Neural progenitor cell (in vitro differentiated cells): ENCODE measurements around the gene ZNRF1. TPM values are rescaled to one million over a fixed set of nuclear protein-coding genes. Genes with fewer than 3 reads are reported as not detected.

Source experiments
- DNase-seq: peaks from one replicate; pipeline ENCODE4 v3.0.0-alpha.2; 2016; ENCODE audit warnings: low spot score
- H2AFZ ChIP-seq: fragments of 200-600 bp; sonication (generic); replicated peaks from 2 replicates; pipeline ENCODE4 v1.6.1; 2016; ENCODE audit warnings: antibody characterized with exemption
- H3F3A ChIP-seq: fragments of 200-600 bp; sonication (generic); 2 replicates; pipeline ENCODE4 v1.6.1; 2016; ENCODE audit warnings: antibody characterized with exemption, low read depth
- H3K27ac ChIP-seq: fragments of 200-600 bp; sonication (generic); 2 replicates; pipeline ENCODE4 v1.5.1; 2016; ENCODE audit warnings: mild to moderate bottlenecking
- H3K27me3 ChIP-seq: fragments of 200-600 bp; sonication (generic); 2 replicates; pipeline ENCODE4 v1.6.1; 2016; ENCODE audit warnings: mild to moderate bottlenecking, moderate library complexity
- H3K36me3 ChIP-seq: fragments of 200-600 bp; sonication (generic); 2 replicates; pipeline ENCODE4 v1.5.1; 2016
- H3K4me1 ChIP-seq: fragments of 200-600 bp; sonication (generic); 2 replicates; pipeline ENCODE4 v1.6.1; 2016; ENCODE audit warnings: mixed run types
- H3K4me2 ChIP-seq: fragments of 200-600 bp; sonication (generic); 2 replicates; pipeline ENCODE4 v1.6.1; 2016
- H3K4me3 ChIP-seq: fragments of 200-600 bp; sonication (generic); 2 replicates; pipeline ENCODE4 v1.5.1; 2016
- H3K79me2 ChIP-seq: fragments of 200-600 bp; sonication (generic); 2 replicates; pipeline ENCODE4 v1.6.1; 2016; ENCODE audit warnings: low read depth
- H3K9ac ChIP-seq: fragments of 200-600 bp; sonication (generic); 2 replicates; pipeline ENCODE4 v1.6.1; 2016
- H3K9me3 ChIP-seq: fragments of 200-600 bp; sonication (generic); 2 replicates; pipeline ENCODE4 v1.5.1; 2016; ENCODE audit warnings: low read depth
- H4K20me1 ChIP-seq: fragments of 200-600 bp; sonication (generic); 2 replicates; pipeline ENCODE4 v1.6.1; 2016; ENCODE audit warnings: low read depth
- H3K27ac Mint-ChIP-seq: 3 replicates; pipeline ENCODE4 v1.8.0; 2021; ENCODE audit warnings: mixed read lengths
- H3K27me3 Mint-ChIP-seq: 2 replicates; pipeline ENCODE4 v1.8.0; 2022; ENCODE audit warnings: low read depth, mild to moderate bottlenecking, inconsistent platforms, moderate library complexity, mixed read lengths; ENCODE audit not compliant: insufficient read depth
- H3K36me3 Mint-ChIP-seq: 3 replicates; pipeline ENCODE4 v1.8.0; 2021; ENCODE audit warnings: mixed read lengths
- H3K4me1 Mint-ChIP-seq: 3 replicates; pipeline ENCODE4 v1.8.0; 2021; ENCODE audit warnings: mixed read lengths
- H3K4me3 Mint-ChIP-seq: 3 replicates; pipeline ENCODE4 v1.8.0; 2021; ENCODE audit warnings: mild to moderate bottlenecking, moderate library complexity, mixed read lengths
- H3K9me3 Mint-ChIP-seq: 3 replicates; pipeline ENCODE4 v1.8.0; 2020; ENCODE audit warnings: mixed read lengths
- CTCF ChIP-seq: fragments of 200-600 bp; sonication (generic); IDR thresholded peaks from 2 replicates; pipeline ENCODE4 v1.5.1; 2017; ENCODE audit warnings: antibody characterized with exemption, mild to moderate bottlenecking
- EZH2 ChIP-seq: fragments of 200-600 bp; sonication (generic); IDR thresholded peaks from 2 replicates; pipeline ENCODE4 v1.6.1; 2017; ENCODE audit warnings: antibody characterized with exemption, mild to moderate bottlenecking, moderate library complexity
- EZH2phosphoT487 ChIP-seq: fragments of 200-600 bp; sonication (generic); IDR thresholded peaks from 2 replicates; pipeline ENCODE4 v1.6.1; 2017; ENCODE audit warnings: antibody characterized with exemption
- total RNA-seq: library from RNA; depleted of rRNA; stranded (reverse); fragments of >200 nt; gene quantifications from 2 replicates; pipeline ENCODE4 v1.2.3, GENCODE V29; 2015; ENCODE audit warnings: low replicate concordance

The ZNRF1 gene
- total RNA-seq, 1 donor from 2014 or later = 9.3 TPM

GRCh38 chr16:75079346-75079926 is 80.6 kb downstream of the ZNRF1 start:
- Histone ChIP-seq H2AFZ (no peak overlapping the region), H3K36me3 (no peaks in the 10 kb centered on the region), H3K27ac (no peak overlapping the region), H3K27me3 (no peaks in the 10 kb centered on the region), H3K4me1 (no peaks in the 10 kb centered on the region), H3K9ac (no peak overlapping the region), H3K4me3 (no peak overlapping the region), H3K4me2 (no peak overlapping the region), H4K20me1 (peaks cover 27% of the 10 kb centered on the region), H3K9me3 (no peaks in the 10 kb centered on the region), H3K79me2 (peaks cover 95% of the 10 kb centered on the region), H3F3A (no peaks in the 10 kb centered on the region)
- Mint-ChIP-seq H3K4me1 (peaks cover 8% of the 10 kb centered on the region), H3K27me3 (peaks cover 3% of the 10 kb centered on the region), H3K36me3 (peaks cover 18% of the 10 kb centered on the region), H3K4me3 (no peak overlapping the region), H3K9me3 (peaks cover 16% of the 10 kb centered on the region), H3K27ac (no peak overlapping the region)
- TF ChIP-seq CTCF = no peak
- no peak for DNase-seq

- Histone ChIP-seq H3K4me2 (no peak overlapping the region), H3K4me3 (no peak overlapping the region), H3F3A (no peaks in the 10 kb centered on the region), H3K4me1 (no peaks in the 10 kb centered on the region), H3K27me3 (no peaks in the 10 kb centered on the region), H3K9ac (no peak overlapping the region), H3K79me2 (peaks cover 94% of the 10 kb centered on the region), H3K9me3 (no peaks in the 10 kb centered on the region), H2AFZ (no peak overlapping the region), H4K20me1 (peaks cover 30% of the 10 kb centered on the region), H3K27ac (no peak overlapping the region), H3K36me3 (no peaks in the 10 kb centered on the region)
- TF ChIP-seq EZH2 (no peak), CTCF (no peak), EZH2phosphoT487 (no peak)
- no peak overlapping the region for H3K4me3 Mint-ChIP-seq
- H3K27me3 Mint-ChIP-seq = peaks cover 3% of the 10 kb centered on the region
- H3K36me3 Mint-ChIP-seq = peaks cover 24% of the 10 kb centered on the region
- peak overlapping the region; percentile 62 for H3K27ac Mint-ChIP-seq
- H3K9me3 Mint-ChIP-seq = peaks cover 16% of the 10 kb centered on the region
- H3K4me1 Mint-ChIP-seq = peaks cover 6% of the 10 kb centered on the region
- no peak for DNase-seq
Observed at GRCh38 chr16:75080205-75081029, 81.6 kb downstream of the ZNRF1 start.

GRCh38 chr16:75081179-75081859 is 82.5 kb downstream of the ZNRF1 start:
- Histone ChIP-seq H3K4me1 (no peaks in the 10 kb centered on the region), H3K79me2 (peaks cover 94% of the 10 kb centered on the region), H3K4me2 (no peak overlapping the region), H3K27ac (no peak overlapping the region), H3K9ac (no peak overlapping the region), H3K36me3 (no peaks in the 10 kb centered on the region), H3K27me3 (no peaks in the 10 kb centered on the region), H3K4me3 (no peak overlapping the region), H3F3A (no peaks in the 10 kb centered on the region), H2AFZ (no peak overlapping the region), H3K9me3 (no peaks in the 10 kb centered on the region), H4K20me1 (peaks cover 35% of the 10 kb centered on the region)
- Mint-ChIP-seq H3K9me3 (peaks cover 14% of the 10 kb centered on the region), H3K27ac (peak overlapping the region; percentile 78), H3K36me3 (peaks cover 31% of the 10 kb centered on the region), H3K27me3 (peaks cover 3% of the 10 kb centered on the region), H3K4me1 (peaks cover 6% of the 10 kb centered on the region), H3K4me3 (no peak overlapping the region)
- TF ChIP-seq EZH2phosphoT487 (no peak), CTCF (no peak), EZH2 (no peak)
- no peak for DNase-seq
